ENCODE results near the gene CAMK2D.

CAMK2D gene

GRCh38 chr4:113504422-113504821 lies 257.1 kb downstream of the CAMK2D start:
- DNase-seq: no peak

- DNase-seq: no peak
These were observed 257.8 kb downstream of the CAMK2D start for GRCh38 chr4:113503691-113504090.

- no peak for DNase-seq
These were observed 258.6 kb downstream of the CAMK2D start for GRCh38 chr4:113502906-113503305.

- DNase-seq: no peak
These were observed 259.1 kb downstream of the CAMK2D start for GRCh38 chr4:113502476-113502875.

- DNase-seq: no peak
These were observed 261.1 kb downstream of the CAMK2D start for GRCh38 chr4:113500424-113500823.

GRCh38 chr4:113499696-113500095 lies 261.8 kb downstream of the CAMK2D start:
- DNase-seq: no peak

GRCh38 chr4:113499166-113499565 lies 262.4 kb downstream of the CAMK2D start:
- no peak for DNase-seq

- no peak for DNase-seq
These were observed 264.2 kb downstream of the CAMK2D start for GRCh38 chr4:113497154-113497884.

GRCh38 chr4:113496698-113497097 lies 264.8 kb downstream of the CAMK2D start:
- DNase-seq: no peak

GRCh38 chr4:113495790-113496189 lies 265.7 kb downstream of the CAMK2D start:
- DNase-seq: no peak

GRCh38 chr4:113483131-113483530 lies 278.4 kb downstream of the CAMK2D start:
- DNase-seq: no peak

- no peak for DNase-seq
These were observed 279.2 kb downstream of the CAMK2D start for GRCh38 chr4:113482325-113482724.

GRCh38 chr4:113481820-113482219 lies 279.7 kb downstream of the CAMK2D start:
- DNase-seq: no peak

GRCh38 chr4:113480109-113480508 lies 281.4 kb downstream of the CAMK2D start:
- DNase-seq: no peak

GRCh38 chr4:113478032-113478431 lies 283.5 kb downstream of the CAMK2D start:
- no peak for DNase-seq

- no peak for DNase-seq
These were observed 284.7 kb downstream of the CAMK2D start for GRCh38 chr4:113476800-113477199.

GRCh38 chr4:113474017-113474416 lies 287.5 kb downstream of the CAMK2D start:
- DNase-seq: no peak

- no peak for DNase-seq
These were observed 288.7 kb downstream of the CAMK2D start for GRCh38 chr4:113472864-113473263.

GRCh38 chr4:113471146-113471860 lies 290.2 kb downstream of the CAMK2D start:
- no peak for DNase-seq

GRCh38 chr4:113469926-113470325 lies 291.6 kb downstream of the CAMK2D start:
- no peak for DNase-seq

GRCh38 chr4:113469023-113469390 lies 292.5 kb downstream of the CAMK2D start:
- no peak for DNase-seq

- peak; percentile 34 to 53 for DNase-seq
These were observed 293.1 kb downstream of the CAMK2D start for GRCh38 chr4:113468165-113469022.

GRCh38 chr4:113467581-113467980 lies 294.0 kb downstream of the CAMK2D start:
- no peak for DNase-seq

GRCh38 chr4:113462286-113462685 lies 299.3 kb downstream of the CAMK2D start:
- DNase-seq: no peak

Data from Kasumi-1 (cell line).